CD4-positive, alpha-beta T cell (primary cell): ENCODE results near the gene TTLL8. TPM values are rescaled to one million over a fixed set of nuclear protein-coding genes. Genes with fewer than 3 reads are reported as not detected.

ENCODE experiments used
- ATAC-seq: fragments of 200-7000 bp; cut with Tn5 transposase; one replicate; pipeline ENCODE4 v1.10.0; 2022; ENCODE audit warnings: mild to moderate bottlenecking; ENCODE audit not compliant: poor library complexity
- CTCF ChIA-PET: fragments of 350-600 bp; sonication (Branson Sonifier 250); formaldehyde crosslinking; loops from one replicate; lab custom pipeline; 2021; ENCODE audit warnings: antibody characterized with exemption, inconsistent platforms; lab: Charles Lee
- POLR2A ChIA-PET: fragments of 350-600 bp; sonication (Branson Sonifier 250); formaldehyde crosslinking; loops from one replicate; lab custom pipeline; 2021; ENCODE audit warnings: antibody characterized with exemption, inconsistent platforms; lab: Charles Lee
- DNase-seq, 14 experiments: peaks; one replicate each; pipeline ENCODE4 v3.0.0-alpha.2; 2013 to 2020; ENCODE audit warnings: mixed read lengths in 2 of 14
- H3K27ac ChIP-seq, 2 donors: one replicate each; pipeline versions ENCODE4 v1.5.1 to v1.7.0; 2013; ENCODE audit warnings: low read length in 2 of 2, low read depth in 1 of 2, mild to moderate bottlenecking in 1 of 2
- H3K27me3 ChIP-seq, 2 experiments: 1 replicate in 1 of 2; 2 replicates in 1 of 2; pipeline versions ENCODE4 v1.6.1 to v1.7.0; 2013; ENCODE audit warnings: low read length in 2 of 2, control low read depth in 1 of 2, mild to moderate bottlenecking in 1 of 2, moderate library complexity in 1 of 2; ENCODE audit not compliant: insufficient read depth in 2 of 2, control insufficient read depth in 1 of 2
- H3K36me3 ChIP-seq: one replicate; pipeline ENCODE4 v1.6.1; 2013; ENCODE audit warnings: low read length, control low read depth; ENCODE audit not compliant: insufficient read depth
- H3K4me1 ChIP-seq: one replicate; pipeline ENCODE4 v1.6.1; 2013; ENCODE audit warnings: low read length, control low read depth; ENCODE audit not compliant: insufficient read depth
- H3K4me3 ChIP-seq: one replicate; pipeline ENCODE4 v1.5.1; 2013; ENCODE audit warnings: mild to moderate bottlenecking, low read length, moderate library complexity
- H3K9me3 ChIP-seq, 2 experiments: 1 replicate in 1 of 2; 2 replicates in 1 of 2; pipeline versions ENCODE4 v1.6.1 to v1.7.0; 2013; ENCODE audit warnings: low read length in 2 of 2, mild to moderate bottlenecking in 2 of 2, control low read depth in 1 of 2, moderate library complexity in 1 of 2; ENCODE audit not compliant: control insufficient read depth in 1 of 2, insufficient read depth in 1 of 2
- H3K27ac Mint-ChIP-seq: one replicate; pipeline ENCODE4 v1.8.0; 2020; ENCODE audit warnings: mixed read lengths
- H3K27me3 Mint-ChIP-seq: one replicate; pipeline ENCODE4 v1.8.0; 2021; ENCODE audit warnings: mixed read lengths
- H3K36me3 Mint-ChIP-seq: one replicate; pipeline ENCODE4 v1.8.0; 2021; ENCODE audit warnings: low read depth, mixed read lengths
- H3K4me1 Mint-ChIP-seq: one replicate; pipeline ENCODE4 v1.8.0; 2021; ENCODE audit warnings: low read depth, mixed read lengths
- H3K4me3 Mint-ChIP-seq: one replicate; pipeline ENCODE4 v1.8.0; 2020; ENCODE audit warnings: mild to moderate bottlenecking, mixed read lengths
- H3K9me3 Mint-ChIP-seq: one replicate; pipeline ENCODE4 v1.8.0; 2020; ENCODE audit warnings: mixed read lengths
- intact Hi-C, 2 experiments: fragments of 100-400 bp; cut with DNase I in 1 of 2; cut with micrococcal nuclease in 1 of 2; formaldehyde crosslinking; loops; one replicate each; pipeline versions ENCODE4 v1.15.1 to v1.9.0; 2023 to 2025; cut with DNase I, micrococcal nuclease
- total RNA-seq, 174 experiments: library from RNA in 2 of 174; stranded (reverse) in 2 of 174; gene quantifications; one replicate each; pipeline ENCODE4 v1.2.3 and lab custom pipeline; 2021 to 2026
- TF ChIP-seq, protein P1 (sequence below): fragments of 200-600 bp; IDR thresholded peaks from one replicate; pipeline ENCODE4 v1.8.0; 2022; ENCODE audit warnings: antibody characterized with exemption, mild to moderate bottlenecking

Gene TTLL8
- total RNA-seq, 2 experiments from 2014 or later, result not detected

DNA sequence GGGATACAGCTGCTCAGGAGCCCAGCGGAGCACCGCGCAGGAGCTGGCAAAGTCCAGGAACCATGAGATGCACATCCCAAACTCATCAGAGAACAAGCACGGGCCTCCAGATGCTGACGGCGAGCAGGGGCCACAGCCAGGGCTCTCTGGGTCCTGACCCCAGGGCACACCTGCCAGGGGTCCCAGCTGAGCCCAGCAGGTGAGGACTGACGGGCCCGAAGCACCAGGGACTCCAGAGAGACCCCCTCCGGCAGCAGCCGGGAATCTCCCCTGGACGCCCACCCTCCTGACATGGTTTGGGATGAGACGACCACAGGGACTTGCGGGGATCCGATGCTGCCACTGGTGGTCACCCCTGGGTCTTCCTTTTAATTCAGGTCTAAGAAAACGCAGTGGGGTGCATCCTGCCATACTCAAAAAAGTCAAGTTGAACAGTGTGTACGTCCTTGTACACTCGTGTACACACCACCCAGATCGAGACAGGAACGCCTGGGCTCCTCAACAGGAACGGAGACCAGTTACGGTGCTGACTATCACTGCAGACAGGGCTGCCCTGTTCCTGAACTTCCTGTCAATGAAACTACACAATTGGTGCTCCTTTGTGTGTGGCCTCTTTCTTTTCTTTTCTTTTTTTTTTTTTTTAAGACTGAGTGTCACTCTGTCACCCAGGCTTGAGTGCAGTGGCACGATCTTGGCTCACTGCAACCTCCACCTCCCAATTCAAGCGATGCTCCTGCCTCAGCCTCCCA lies 21.9 kb downstream of the TTLL8 start:
- no peaks in the 10 kb centered on the region for H3K36me3 ChIP-seq
- TF ChIP-seq, protein P1, sequence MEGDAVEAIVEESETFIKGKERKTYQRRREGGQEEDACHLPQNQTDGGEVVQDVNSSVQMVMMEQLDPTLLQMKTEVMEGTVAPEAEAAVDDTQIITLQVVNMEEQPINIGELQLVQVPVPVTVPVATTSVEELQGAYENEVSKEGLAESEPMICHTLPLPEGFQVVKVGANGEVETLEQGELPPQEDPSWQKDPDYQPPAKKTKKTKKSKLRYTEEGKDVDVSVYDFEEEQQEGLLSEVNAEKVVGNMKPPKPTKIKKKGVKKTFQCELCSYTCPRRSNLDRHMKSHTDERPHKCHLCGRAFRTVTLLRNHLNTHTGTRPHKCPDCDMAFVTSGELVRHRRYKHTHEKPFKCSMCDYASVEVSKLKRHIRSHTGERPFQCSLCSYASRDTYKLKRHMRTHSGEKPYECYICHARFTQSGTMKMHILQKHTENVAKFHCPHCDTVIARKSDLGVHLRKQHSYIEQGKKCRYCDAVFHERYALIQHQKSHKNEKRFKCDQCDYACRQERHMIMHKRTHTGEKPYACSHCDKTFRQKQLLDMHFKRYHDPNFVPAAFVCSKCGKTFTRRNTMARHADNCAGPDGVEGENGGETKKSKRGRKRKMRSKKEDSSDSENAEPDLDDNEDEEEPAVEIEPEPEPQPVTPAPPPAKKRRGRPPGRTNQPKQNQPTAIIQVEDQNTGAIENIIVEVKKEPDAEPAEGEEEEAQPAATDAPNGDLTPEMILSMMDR, result no peak
- Mint-ChIP-seq H3K36me3 (no peaks in the 10 kb centered on the region), H3K9me3 (no peaks in the 10 kb centered on the region), H3K27me3 (peaks cover 3% of the 10 kb centered on the region), H3K4me1 (no peaks in the 10 kb centered on the region), H3K27ac (no peak overlapping the region), H3K4me3 (no peak overlapping the region)
- CTCF ChIA-PET, result no interaction called here
- H3K27ac ChIP-seq, result no peak overlapping the region
- ATAC-seq (no peak), DNase-seq (no peak)
- peaks cover 9 to 20% of the 10 kb centered on the region in 2 experiments for H3K27me3 ChIP-seq
- POLR2A ChIA-PET, result no interaction called here
- H3K9me3 ChIP-seq, result peaks cover 4 to 15% of the 10 kb centered on the region in 2 experiments
- intact Hi-C loops, result loop anchor here in 1 of 2 experiments (10.0 kb wide), 1 partner anchor 51 kb away; no protein-coding TSS in a partner anchor
- no peak overlapping the region for H3K4me3 ChIP-seq
- no peaks in the 10 kb centered on the region for H3K4me1 ChIP-seq

DNA sequence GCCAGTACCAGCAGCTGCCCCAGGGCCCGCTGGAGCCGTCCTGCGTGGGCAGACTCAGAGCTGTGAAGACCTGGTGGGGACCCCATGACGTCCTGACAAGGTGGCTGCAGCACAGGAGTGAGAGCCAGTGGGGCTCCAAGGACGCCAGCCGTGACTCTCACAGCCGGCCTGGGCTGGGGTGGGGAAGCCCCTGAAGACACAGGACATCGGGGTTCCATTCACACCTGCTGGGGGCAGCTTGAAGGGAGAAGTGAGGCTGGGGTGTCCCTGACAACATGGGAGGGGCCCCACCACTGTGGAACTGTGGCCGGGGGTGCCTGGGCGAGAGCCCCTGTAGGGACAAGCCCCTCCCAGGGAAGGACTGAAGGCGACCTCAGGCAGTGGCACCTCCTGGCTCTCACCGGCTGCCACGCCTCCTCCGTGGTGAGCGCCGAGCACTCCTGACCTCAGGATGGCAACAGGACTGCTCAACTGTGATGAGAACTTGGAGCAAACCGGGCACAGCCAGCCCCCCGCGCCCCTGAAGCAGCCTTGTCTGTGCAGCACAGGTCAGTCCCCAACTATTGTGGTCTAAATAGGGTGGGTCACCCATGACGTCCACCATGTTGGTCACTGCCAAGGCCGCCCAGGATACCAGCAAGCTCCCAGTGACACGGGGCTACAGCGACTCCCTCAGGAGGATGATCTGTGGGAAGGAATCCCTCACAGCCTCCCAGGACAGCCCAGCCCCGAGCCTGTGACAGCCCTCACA lies 22.8 kb downstream of the TTLL8 start:
- H3K27ac Mint-ChIP-seq, result no peak overlapping the region
- TF ChIP-seq, protein P1, result no peak
- peaks cover 4% of the 10 kb centered on the region for H3K4me1 ChIP-seq
- H3K36me3 Mint-ChIP-seq, result no peaks in the 10 kb centered on the region
- no peak for DNase-seq
- H3K9me3 Mint-ChIP-seq, result no peaks in the 10 kb centered on the region
- ChIA-PET CTCF (no interaction called here), POLR2A (interaction anchor here (0.7 kb wide), 1 partner anchor 220 kb away, joined by 3 read pairs; no protein-coding TSS in a partner anchor)
- H3K4me3 Mint-ChIP-seq, result no peak overlapping the region
- no peak overlapping the region for H3K4me3 ChIP-seq
- peaks cover 9 to 23% of the 10 kb centered on the region in 2 experiments for H3K27me3 ChIP-seq
- no peaks in the 10 kb centered on the region for H3K4me1 Mint-ChIP-seq
- peaks cover 4 to 15% of the 10 kb centered on the region in 2 experiments for H3K9me3 ChIP-seq
- H3K27ac ChIP-seq, result no peak overlapping the region
- intact Hi-C loops, result loop anchor here in 1 of 2 experiments (10.0 kb wide), 1 partner anchor 51 kb away; no protein-coding TSS in a partner anchor
- ATAC-seq, result no peak
- H3K36me3 ChIP-seq, result no peaks in the 10 kb centered on the region
- H3K27me3 Mint-ChIP-seq, result peaks cover 3% of the 10 kb centered on the region

DNA sequence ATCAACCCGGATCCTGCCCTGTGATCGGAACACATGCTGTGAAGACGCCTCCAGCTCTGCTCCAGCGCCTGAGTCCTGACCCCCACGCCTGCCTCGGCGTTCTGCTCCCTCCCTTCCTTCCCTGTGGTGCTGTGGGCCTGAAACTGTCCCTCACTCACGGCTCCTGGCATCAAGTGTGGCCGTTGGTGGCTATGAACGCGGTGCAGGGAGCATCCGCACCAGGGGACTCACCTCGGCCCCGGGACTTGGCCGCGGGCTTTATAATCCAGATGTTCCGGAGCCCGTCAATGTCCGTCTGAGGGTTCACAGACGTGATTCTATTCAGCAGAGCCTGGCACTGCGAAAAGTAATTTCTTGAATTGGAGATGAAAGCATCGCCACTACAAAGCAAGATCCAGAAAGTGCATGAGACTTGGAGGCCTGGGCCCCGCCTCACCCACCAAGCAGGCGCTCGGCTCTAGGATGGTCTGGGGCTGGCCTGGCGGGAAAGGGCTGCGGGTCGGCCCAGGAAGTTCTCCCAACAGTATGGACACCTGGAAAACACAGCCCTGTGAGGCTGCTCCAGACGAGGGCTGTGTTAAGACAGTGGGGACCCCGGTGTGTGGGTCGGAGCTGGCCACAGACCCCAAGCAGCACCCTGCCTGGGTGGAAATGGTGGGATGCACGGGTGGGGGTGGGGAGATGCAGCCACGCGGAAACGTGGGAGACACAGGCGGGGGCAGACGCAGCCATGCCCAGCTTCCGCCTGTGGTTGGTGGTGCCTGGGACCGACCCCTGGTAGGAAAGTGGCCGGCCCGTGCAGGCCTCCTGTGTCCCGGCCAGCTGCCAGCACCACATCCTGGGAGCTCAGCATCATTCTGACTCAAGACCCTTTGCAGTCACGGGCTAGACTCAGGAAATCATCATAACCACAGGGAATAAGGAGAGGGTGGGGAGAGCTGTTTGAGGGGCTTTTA lies 23.7 kb downstream of the TTLL8 start:
- Mint-ChIP-seq H3K9me3 (no peaks in the 10 kb centered on the region), H3K27me3 (peaks cover 3% of the 10 kb centered on the region), H3K4me1 (no peaks in the 10 kb centered on the region), H3K4me3 (no peak overlapping the region), H3K27ac (no peak overlapping the region), H3K36me3 (no peaks in the 10 kb centered on the region)
- no peak overlapping the region for H3K27ac ChIP-seq
- intact Hi-C loops, result loop anchor here (5.0 to 10.0 kb wide), 2 partner anchors 42 to 50 kb away; no protein-coding TSS in a partner anchor
- peak in 1 of 14 experiments; percentile 15 for DNase-seq
- H3K4me3 ChIP-seq, result no peak overlapping the region
- ATAC-seq, result no peak
- H3K9me3 ChIP-seq, result peaks cover 4 to 8% of the 10 kb centered on the region in 2 experiments
- no peaks in the 10 kb centered on the region for H3K36me3 ChIP-seq
- H3K4me1 ChIP-seq, result peaks cover 11% of the 10 kb centered on the region
- TF ChIP-seq, protein P1, result no peak
- ChIA-PET POLR2A (interaction anchor here (0.7 kb wide), 1 partner anchor 221 kb away, joined by 3 read pairs; no protein-coding TSS in a partner anchor), CTCF (no interaction called here)
- H3K27me3 ChIP-seq, result peaks cover 9 to 23% of the 10 kb centered on the region in 2 experiments
